ENCODE data around the gene PROM1.

The PROM1 gene

GRCh38 chr4:16031546-16032395 is 52.1 kb downstream of the PROM1 start:
- DNase-seq = no peak
- H3K27me3 ChIP-seq (ENCODE audit: insufficient read depth, low read depth, severe bottlenecking) = no peaks in the 10 kb centered on the region
- H3K27ac ChIP-seq = no peak overlapping the region
- TF ChIP-seq CTCF (IDR thresholded peaks at IDR 0.05; ENCODE audit: low read depth, low read length) = no peak
- H3K36me3 ChIP-seq = peaks cover 61% of the 10 kb centered on the region
- H3K4me3 ChIP-seq (ENCODE audit: low read depth, low read length) = no peak overlapping the region
- no peaks in the 10 kb centered on the region for H3K9me3 ChIP-seq (ENCODE audit: severe bottlenecking)

- no peak overlapping the region for H3K4me3 ChIP-seq (ENCODE audit: low read depth, low read length)
- H3K36me3 ChIP-seq = peaks cover 52% of the 10 kb centered on the region
- TF ChIP-seq CTCF (IDR thresholded peaks at IDR 0.05; ENCODE audit: low read depth, low read length) = no peak
- no peaks in the 10 kb centered on the region for H3K9me3 ChIP-seq (ENCODE audit: severe bottlenecking)
- H3K27ac ChIP-seq = no peak overlapping the region
- no peaks in the 10 kb centered on the region for H3K27me3 ChIP-seq (ENCODE audit: insufficient read depth, low read depth, severe bottlenecking)
- no peak for DNase-seq
Measured at GRCh38 chr4:16029886-16030285, 53.9 kb downstream of the PROM1 start.

- Histone ChIP-seq H3K4me3 (ENCODE audit: low read depth, low read length) (no peak overlapping the region), H3K27ac (no peak overlapping the region), H3K9me3 (ENCODE audit: severe bottlenecking) (no peaks in the 10 kb centered on the region), H3K27me3 (ENCODE audit: insufficient read depth, low read depth, severe bottlenecking) (no peaks in the 10 kb centered on the region), H3K36me3 (peaks cover 52% of the 10 kb centered on the region)
- no peak for DNase-seq
- no peak for TF ChIP-seq CTCF (IDR thresholded peaks at IDR 0.05; ENCODE audit: low read depth, low read length)
Measured at GRCh38 chr4:16029262-16029661, 54.6 kb downstream of the PROM1 start.

- no peak for TF ChIP-seq CTCF (IDR thresholded peaks at IDR 0.05; ENCODE audit: low read depth, low read length)
- no peaks in the 10 kb centered on the region for H3K9me3 ChIP-seq (ENCODE audit: severe bottlenecking)
- no peak for DNase-seq
- H3K4me3 ChIP-seq (ENCODE audit: low read depth, low read length) = no peak overlapping the region
- H3K27ac ChIP-seq = no peak overlapping the region
- peaks cover 54% of the 10 kb centered on the region for H3K36me3 ChIP-seq
- no peaks in the 10 kb centered on the region for H3K27me3 ChIP-seq (ENCODE audit: insufficient read depth, low read depth, severe bottlenecking)
Measured at GRCh38 chr4:16027626-16028025, 56.2 kb downstream of the PROM1 start.

GRCh38 chr4:16027114-16027513 is 56.7 kb downstream of the PROM1 start:
- Histone ChIP-seq H3K27ac (no peak overlapping the region), H3K9me3 (ENCODE audit: severe bottlenecking) (no peaks in the 10 kb centered on the region), H3K4me3 (ENCODE audit: low read depth, low read length) (no peak overlapping the region), H3K36me3 (peaks cover 54% of the 10 kb centered on the region), H3K27me3 (ENCODE audit: insufficient read depth, low read depth, severe bottlenecking) (no peaks in the 10 kb centered on the region)
- no peak for TF ChIP-seq CTCF (IDR thresholded peaks at IDR 0.05; ENCODE audit: low read depth, low read length)
- DNase-seq = no peak
